GM23338 (cell line): ENCODE results near the gene PIM3. TPM values are rescaled to one million over a fixed set of nuclear protein-coding genes. Genes with fewer than 3 reads are reported as not detected.

Experiments
- ATAC-seq: fragments of 200-7000 bp; cut with Tn5 transposase; 3 replicates; pipeline ENCODE4 v1.9.1; 2020
- DNase-seq: peaks from one replicate; pipeline ENCODE4 v3.0.0-alpha.2; 2015; ENCODE audit warnings: low spot score
- H2AFZ ChIP-seq: fragments of 200-600 bp; sonication (generic); 2 replicates; pipeline ENCODE4 v1.8.0; 2016; ENCODE audit warnings: antibody characterized with exemption, mild to moderate bottlenecking, moderate library complexity
- H3F3A ChIP-seq: fragments of 200-600 bp; sonication (generic); replicated peaks from 2 replicates; pipeline ENCODE4 v1.8.0; 2017; ENCODE audit warnings: antibody characterized with exemption, mixed run types, low read depth
- H3K27ac ChIP-seq: fragments of 200-600 bp; sonication (generic); 2 replicates; pipeline ENCODE4 v1.6.1; 2016; ENCODE audit warnings: low read depth
- H3K27me3 ChIP-seq: fragments of 200-600 bp; sonication (generic); 2 replicates; pipeline ENCODE4 v1.8.0; 2016; ENCODE audit warnings: mild to moderate bottlenecking, mixed run types, moderate library complexity; ENCODE audit not compliant: insufficient read depth
- H3K36me3 ChIP-seq: fragments of 200-600 bp; sonication (generic); 2 replicates; pipeline ENCODE4 v1.8.0; 2016; ENCODE audit warnings: mild to moderate bottlenecking; ENCODE audit not compliant: insufficient read depth
- H3K4me1 ChIP-seq: fragments of 200-600 bp; sonication (generic); 2 replicates; pipeline ENCODE4 v1.8.0; 2016; ENCODE audit warnings: mild to moderate bottlenecking, moderate library complexity; ENCODE audit not compliant: insufficient read depth
- H3K4me2 ChIP-seq: fragments of 200-600 bp; sonication (generic); 2 replicates; pipeline ENCODE4 v1.7.1; 2017; ENCODE audit warnings: mixed run types
- H3K4me3 ChIP-seq: fragments of 200-600 bp; sonication (generic); 2 replicates; pipeline ENCODE4 v1.6.1; 2016; ENCODE audit warnings: mixed run types
- H3K79me2 ChIP-seq: fragments of 200-600 bp; sonication (generic); replicated peaks from 2 replicates; pipeline ENCODE4 v1.8.0; 2017; ENCODE audit warnings: mild to moderate bottlenecking; ENCODE audit not compliant: insufficient read depth
- H3K9me2 ChIP-seq: fragments of 200-600 bp; sonication (generic); 2 replicates; pipeline ENCODE4 v1.8.0; 2017; ENCODE audit not compliant: insufficient read depth
- H4K20me1 ChIP-seq: fragments of 200-600 bp; sonication (generic); replicated peaks from 2 replicates; pipeline ENCODE4 v1.8.0; 2017; ENCODE audit warnings: mild to moderate bottlenecking; ENCODE audit not compliant: insufficient read depth
- H3K27ac Mint-ChIP-seq: 2 replicates; pipeline ENCODE4 v1.8.0; 2020; ENCODE audit warnings: inconsistent platforms, mild to moderate bottlenecking, moderate library complexity, mixed read lengths
- H3K27me3 Mint-ChIP-seq: 3 replicates; pipeline ENCODE4 v1.8.0; 2022; ENCODE audit warnings: low read depth, mild to moderate bottlenecking, moderate library complexity, mixed read lengths, inconsistent platforms; ENCODE audit not compliant: insufficient read depth, poor library complexity
- H3K36me3 Mint-ChIP-seq: 3 replicates; pipeline ENCODE4 v1.8.0; 2021; ENCODE audit warnings: low read depth, mild to moderate bottlenecking, inconsistent platforms, moderate library complexity, mixed read lengths
- H3K4me1 Mint-ChIP-seq: 3 replicates; pipeline ENCODE4 v1.8.0; 2020; ENCODE audit warnings: mild to moderate bottlenecking, inconsistent platforms, mixed read lengths
- H3K4me3 Mint-ChIP-seq: 3 replicates; pipeline ENCODE4 v1.8.0; 2021; ENCODE audit warnings: moderate library complexity, mild to moderate bottlenecking, inconsistent platforms, mixed read lengths
- H3K9me3 Mint-ChIP-seq: 3 replicates; pipeline ENCODE4 v1.8.0; 2020; ENCODE audit warnings: moderate library complexity, mild to moderate bottlenecking, inconsistent platforms, mixed read lengths
- ETS1 ChIP-seq: IDR thresholded peaks from 2 replicates; pipeline ENCODE4 v1.6.1; 2016; ENCODE audit warnings: antibody characterized with exemption
- EZH2phosphoT487 ChIP-seq: fragments of 200-600 bp; sonication (generic); IDR thresholded peaks from one replicate; pipeline ENCODE4 v1.8.1; 2018; ENCODE audit warnings: antibody characterized with exemption; ENCODE audit not compliant: unreplicated experiment
- NANOG ChIP-seq: IDR thresholded peaks from 2 replicates; pipeline ENCODE4 v1.6.1; 2016; ENCODE audit warnings: antibody characterized with exemption, borderline replicate concordance
- POLR2AphosphoS5 ChIP-seq: IDR thresholded peaks from 2 replicates; pipeline ENCODE4 v1.6.1; 2016; ENCODE audit warnings: antibody characterized with exemption, low read depth
- ZNF114 ChIP-seq: fragments of 250-450 bp; sonication (Bioruptor Pico); IDR thresholded peaks from 2 replicates; pipeline ENCODE4 v1.5.0; 2020; ENCODE audit warnings: mild to moderate bottlenecking, moderate library complexity
- ZNF462 ChIP-seq: fragments of 250-450 bp; sonication (Bioruptor Pico); IDR thresholded peaks from 2 replicates; pipeline ENCODE4 v1.5.0; 2020; ENCODE audit warnings: mild to moderate bottlenecking, moderate library complexity
- polyA plus RNA-seq: library from polyadenylated mRNA; unstranded; fragments of >200 nt; fragmentation: Nextera tagmentation; extraction: Ambion mirVana; gene quantifications from 2 replicates; pipeline ENCODE4 v1.2.1, GENCODE V29; 2016
- total RNA-seq: library from RNA; depleted of rRNA; stranded (reverse); fragments of >200 nt; shearing (Covaris generic); gene quantifications from 2 replicates; pipeline ENCODE4 v1.2.3, GENCODE V29; 2014

PIM3 gene
- total and polyA plus RNA-seq, 2 experiments from 2014 or later, result 17.7 to 37.3 TPM

DNA sequence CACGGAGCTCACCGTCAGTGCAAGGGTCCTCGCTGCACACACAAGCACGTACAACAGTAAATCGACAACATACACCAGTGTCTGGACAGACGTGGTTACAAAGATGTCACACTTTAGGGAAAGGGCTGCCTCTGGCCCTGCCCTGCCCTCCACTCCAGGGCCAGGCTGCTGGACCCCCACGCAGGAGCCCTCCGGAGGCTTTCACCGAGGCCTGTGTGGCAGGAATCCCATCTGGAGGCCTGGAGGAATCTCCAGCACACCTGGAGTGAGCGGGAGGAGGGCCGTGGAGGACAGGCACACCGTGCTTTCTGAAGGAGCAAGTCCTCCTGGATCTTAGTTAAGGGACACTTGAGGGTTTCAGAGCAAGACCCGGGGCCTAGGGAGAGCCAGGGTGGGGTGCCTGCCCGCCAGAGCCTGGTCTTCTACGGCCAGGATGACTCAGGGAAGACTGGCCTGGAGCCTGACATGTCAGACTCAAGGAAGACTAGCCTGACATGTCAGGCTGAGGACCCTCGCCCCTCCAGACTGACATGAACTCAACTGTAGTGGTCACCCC is 2.1 kb upstream of the PIM3 start:
- peaks cover 10% of the 10 kb centered on the region; the same call in 2 of the 3 replicates for H3K36me3 Mint-ChIP-seq
- peaks cover 8% of the 10 kb centered on the region; the same call in 1 of the 2 replicates for H3K79me2 ChIP-seq
- no peak for ATAC-seq

More for the DNA sequence above, 2.1 kb upstream of the PIM3 start:
- Mint-ChIP-seq H3K9me3 (no peaks in the 10 kb centered on the region), H3K4me1 (peaks cover 6% of the 10 kb centered on the region; the same call in 2 of the 3 replicates), H3K27ac (no peak overlapping the region), H3K27me3 (peaks cover 11% of the 10 kb centered on the region), H3K4me3 (no peak overlapping the region; the same call in 2 of the 3 replicates)
- Histone ChIP-seq H3K27ac (no peak overlapping the region), H3F3A (no peaks in the 10 kb centered on the region), H2AFZ (no peak overlapping the region), H3K9me2 (no peaks in the 10 kb centered on the region), H4K20me1 (0 out of 2 replicates have a peak, but pooled peaks cover 5% of the 10 kb centered on the region), H3K4me3 (no peak overlapping the region), H3K36me3 (no peaks in the 10 kb centered on the region), H3K4me2 (no peak overlapping the region), H3K27me3 (peaks cover 20% of the 10 kb centered on the region), H3K4me1 (no peaks in the 10 kb centered on the region)
- TF ChIP-seq POLR2AphosphoS5, result no peak
- TF ChIP-seq ETS1, result no peak
- no peak for TF ChIP-seq NANOG
- no peak for TF ChIP-seq EZH2phosphoT487
- no peak for TF ChIP-seq ZNF114 (CRISPR knock-in tag)
- no peak for TF ChIP-seq ZNF462 (CRISPR knock-in tag)
- no peak for DNase-seq
